Measurements from ENCODE around the gene MYH14. TPM values are rescaled to one million over a fixed set of nuclear protein-coding genes. Genes with fewer than 3 reads are reported as not detected.

Gene MYH14
- not detected in 2 replicates for total RNA-seq (2014; rRNA removed; shearing (Covaris generic))

DNA sequence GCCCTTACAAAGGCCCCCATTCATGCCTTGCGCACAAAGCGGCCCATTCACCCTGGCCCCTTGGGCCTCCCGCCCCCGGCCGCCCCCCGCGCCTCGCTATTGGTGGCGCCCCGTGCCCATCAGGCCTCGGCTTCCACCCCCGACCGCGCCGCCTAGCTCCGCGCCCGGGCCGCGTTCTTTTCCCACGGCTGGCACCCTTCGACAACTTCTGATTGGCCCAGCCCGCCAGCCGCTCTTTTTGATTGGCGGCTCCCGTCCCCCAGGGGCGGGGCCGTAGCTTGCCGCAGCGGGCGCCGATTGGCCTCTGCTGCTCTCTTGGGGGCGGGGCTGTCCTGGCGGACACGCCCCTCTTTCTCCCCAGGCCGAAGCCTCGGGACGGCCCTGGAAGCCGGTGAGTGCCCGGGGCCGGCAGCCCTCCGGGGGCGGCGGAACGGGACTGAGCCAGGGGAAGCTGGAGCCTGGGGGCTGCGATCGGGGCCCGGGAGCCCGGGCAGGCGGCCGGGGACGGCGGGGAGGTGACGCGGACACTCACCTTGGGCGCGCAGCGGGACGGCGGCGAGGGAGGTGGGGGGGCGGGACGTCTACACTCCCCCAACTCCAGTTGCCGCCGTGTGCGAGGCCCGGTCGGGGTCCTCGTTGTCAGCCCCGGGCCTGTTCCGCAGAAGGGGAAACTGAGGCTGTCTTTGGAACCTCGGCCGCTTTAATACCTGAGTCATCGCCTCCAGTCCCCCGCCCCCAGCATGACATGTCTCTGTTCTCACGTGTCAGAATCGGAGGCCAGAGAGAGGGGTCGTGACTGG lies at the start of gene MYH14:
TSS of gene MYH14 (plus strand) at position 342 of the 800 bp plus-strand sequence. CDS start 6,744 bp downstream, outside the sequence.
- no peak for DNase-seq (ENCODE audit: low read depth in 1 of 2, low spot score in 2 of 2)
- Histone ChIP-seq H3K27ac (no peak within 1 kb of the TSS), H3K36me3 (no peaks in the 10 kb centered on the region), H3K4me3 (no peak within 1 kb of the TSS), H3K27me3 (replicated peaks) (peaks cover 36% of the 10 kb centered on the region), H3K9me3 (replicated peaks) (no peaks in the 10 kb centered on the region), H3K4me1 (replicated peaks) (no peaks in the 10 kb centered on the region)

DNA sequence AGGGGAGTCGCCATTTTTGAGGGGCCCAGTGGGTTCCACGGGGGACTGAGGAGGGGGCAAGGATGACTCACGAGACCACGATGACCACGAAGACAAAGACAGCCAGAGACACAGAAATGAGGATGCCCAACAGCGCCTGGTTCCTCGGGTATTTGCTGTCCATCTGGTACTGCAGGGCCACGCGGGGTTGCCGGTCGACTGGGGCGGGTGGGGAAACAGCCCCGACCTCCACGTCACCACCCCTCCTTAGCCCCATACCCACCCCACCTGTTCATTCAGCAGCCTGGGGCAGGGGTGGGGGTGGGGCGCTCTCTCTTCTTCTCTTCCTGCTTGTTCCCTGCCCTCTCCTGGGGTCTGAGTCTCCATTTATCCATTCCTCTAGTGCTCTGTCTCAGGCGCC lies 48.9 kb upstream of the MYH14 start:
- Histone ChIP-seq H3K4me1 (replicated peaks) (no peaks in the 10 kb centered on the region), H3K4me3 (no peak overlapping the region), H3K27me3 (replicated peaks) (no peaks in the 10 kb centered on the region), H3K9me3 (replicated peaks) (peaks cover 5% of the 10 kb centered on the region), H3K27ac (no peak overlapping the region), H3K36me3 (no peaks in the 10 kb centered on the region)
- DNase-seq (ENCODE audit: low read depth in 1 of 2, low spot score in 2 of 2) = no peak

DNA sequence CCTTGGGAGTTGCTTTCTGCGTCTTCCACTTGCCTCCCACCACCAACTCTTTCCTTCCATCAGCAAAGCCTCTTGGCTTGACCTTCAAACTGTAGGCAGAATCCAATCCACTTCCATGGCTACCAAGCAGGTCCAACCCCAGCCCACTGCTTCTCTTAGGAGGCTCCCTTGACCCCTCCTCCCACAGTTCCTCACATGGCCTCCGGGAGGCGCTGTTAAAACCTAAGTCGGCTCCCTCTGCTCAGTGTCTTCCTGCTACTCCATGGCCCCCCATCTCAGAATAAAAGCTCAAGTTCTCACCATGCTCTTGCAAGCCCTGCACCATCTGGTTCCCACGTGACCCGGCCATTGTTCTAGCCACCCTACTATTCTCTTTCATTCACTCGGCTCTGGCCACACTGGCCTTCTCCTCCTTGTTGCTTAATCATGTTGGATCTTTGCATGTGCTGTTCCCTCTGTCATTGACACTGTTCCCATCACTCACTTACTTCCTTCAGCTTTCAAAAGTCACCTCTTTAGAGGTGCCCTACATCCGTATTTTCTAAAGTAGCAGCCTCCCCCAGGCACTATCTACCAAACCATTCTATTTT lies 47.8 kb upstream of the MYH14 start:
- H3K4me3 ChIP-seq = no peak overlapping the region
- DNase-seq (ENCODE audit: low read depth in 1 of 2, low spot score in 2 of 2) = no peak
- H3K4me1 ChIP-seq (replicated peaks) = no peaks in the 10 kb centered on the region
- no peaks in the 10 kb centered on the region for H3K27me3 ChIP-seq (replicated peaks)
- H3K9me3 ChIP-seq (replicated peaks) = peaks cover 2% of the 10 kb centered on the region; the same call in 1 of the 2 replicates
- H3K27ac ChIP-seq = no peak overlapping the region
- no peaks in the 10 kb centered on the region for H3K36me3 ChIP-seq

- Histone ChIP-seq H3K4me3 (no peak overlapping the region), H3K27ac (no peak overlapping the region), H3K27me3 (replicated peaks) (no peaks in the 10 kb centered on the region), H3K9me3 (replicated peaks) (peaks cover 2% of the 10 kb centered on the region; the same call in 1 of the 2 replicates), H3K36me3 (no peaks in the 10 kb centered on the region), H3K4me1 (replicated peaks) (no peaks in the 10 kb centered on the region)
- no peak for DNase-seq (ENCODE audit: low read depth in 1 of 2, low spot score in 2 of 2)
Measured at GRCh38 chr19:50158577-50158976, 44.8 kb upstream of the MYH14 start.

DNA sequence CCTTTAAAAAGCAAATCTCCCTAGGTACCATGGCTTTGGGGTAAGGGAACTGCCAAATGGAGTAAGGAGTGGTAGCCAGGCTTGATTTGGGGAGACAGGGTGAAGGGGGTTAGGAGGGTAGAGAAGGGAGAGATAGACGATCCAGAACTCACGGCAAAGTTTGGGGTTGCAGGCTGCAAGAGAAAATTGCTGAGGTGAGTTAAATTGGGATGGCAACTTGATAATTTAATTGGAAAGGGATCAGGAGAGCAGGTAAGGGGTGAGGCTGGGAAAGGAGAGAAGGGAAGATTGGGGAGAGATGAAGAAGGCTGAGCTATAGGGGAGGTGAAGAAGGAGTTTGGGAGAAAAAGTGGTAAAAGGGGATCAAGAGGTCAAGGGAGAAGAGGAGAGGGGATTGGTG lies 44.3 kb upstream of the MYH14 start:
- no peak for DNase-seq (ENCODE audit: low read depth in 1 of 2, low spot score in 2 of 2)
- Histone ChIP-seq H3K9me3 (replicated peaks) (peaks cover 2% of the 10 kb centered on the region; the same call in 1 of the 2 replicates), H3K27ac (no peak overlapping the region), H3K27me3 (replicated peaks) (no peaks in the 10 kb centered on the region), H3K4me3 (no peak overlapping the region), H3K4me1 (replicated peaks) (no peaks in the 10 kb centered on the region), H3K36me3 (no peaks in the 10 kb centered on the region)

- DNase-seq (ENCODE audit: low read depth in 1 of 2, low spot score in 2 of 2) = no peak
- no peak within 1 kb of the TSS for H3K27ac ChIP-seq
- H3K27me3 ChIP-seq (replicated peaks) = 0 out of 2 replicates have a peak, but pooled peaks cover 3% of the 10 kb centered on the region
- no peaks in the 10 kb centered on the region for H3K36me3 ChIP-seq
- no peaks in the 10 kb centered on the region; the same call in 1 of the 2 replicates for H3K9me3 ChIP-seq (replicated peaks)
- H3K4me3 ChIP-seq = no peak within 1 kb of the TSS
- H3K4me1 ChIP-seq (replicated peaks) = no peaks in the 10 kb centered on the region
Measured at GRCh38 chr19:50162988-50163387, 40.4 kb upstream of the MYH14 start, which contains the start of gene IZUMO2. IZUMO2 (minus strand) TSS chr19:50163281; CDS start chr19:50163194, 87 bp downstream.

GRCh38 chr19:50167314-50167721 lies 36.1 kb upstream of the MYH14 start:
- Histone ChIP-seq H3K4me1 (replicated peaks) (no peaks in the 10 kb centered on the region), H3K27ac (no peak overlapping the region), H3K9me3 (replicated peaks) (no peaks in the 10 kb centered on the region), H3K27me3 (replicated peaks) (0 out of 2 replicates have a peak, but pooled peaks cover 3% of the 10 kb centered on the region), H3K4me3 (no peak overlapping the region), H3K36me3 (no peaks in the 10 kb centered on the region)
- no peak for DNase-seq (ENCODE audit: low read depth in 1 of 2, low spot score in 2 of 2)

DNA sequence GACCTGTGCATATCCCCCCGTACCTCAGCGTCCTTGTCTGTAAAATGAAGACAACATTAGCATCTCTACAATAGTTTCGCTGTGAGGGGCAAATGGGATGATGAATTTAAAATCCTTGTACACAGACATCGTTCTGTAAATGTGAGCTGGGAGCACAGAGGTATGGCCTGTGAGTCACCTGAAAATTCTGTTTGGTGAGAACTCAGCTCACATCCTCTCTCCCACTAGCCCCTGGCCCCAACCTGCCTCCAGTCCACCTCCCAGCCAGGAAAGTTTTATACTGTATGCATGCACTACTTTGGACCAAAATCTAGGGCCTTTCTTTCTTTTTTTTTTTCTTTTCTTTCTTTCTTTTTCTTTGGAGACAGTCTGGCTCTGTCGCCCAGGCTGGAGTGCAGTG lies 31.7 kb upstream of the MYH14 start:
- Histone ChIP-seq H3K9me3 (replicated peaks) (no peaks in the 10 kb centered on the region), H3K4me1 (replicated peaks) (no peaks in the 10 kb centered on the region), H3K36me3 (no peaks in the 10 kb centered on the region)

DNA sequence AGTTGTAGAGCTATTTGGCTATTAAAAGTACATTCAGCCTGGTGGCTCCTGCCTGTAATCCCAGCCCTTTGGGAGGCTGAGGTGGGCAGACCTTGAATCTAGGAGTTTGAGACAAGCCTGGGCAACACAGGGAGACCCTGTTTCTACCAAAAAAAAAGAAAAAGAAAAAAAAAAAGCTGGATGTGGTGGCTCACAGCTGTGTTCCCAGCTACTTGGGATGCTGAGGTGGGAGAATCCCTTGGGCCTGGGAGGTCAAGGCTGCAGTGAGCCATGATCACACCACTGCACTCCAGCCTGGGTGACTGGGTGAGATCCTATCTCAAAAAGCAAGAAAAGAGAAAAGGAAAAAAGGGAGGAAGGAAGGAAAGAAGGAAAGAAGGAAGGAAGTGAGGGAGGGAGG lies 30.7 kb upstream of the MYH14 start:
- H3K9me3 ChIP-seq (replicated peaks) = no peaks in the 10 kb centered on the region

More for the DNA sequence above, 31.7 kb upstream of the MYH14 start:
- Histone ChIP-seq H3K27me3 (replicated peaks) (no peaks in the 10 kb centered on the region), H3K27ac (no peak overlapping the region), H3K4me3 (no peak overlapping the region)
- no peak for DNase-seq (ENCODE audit: low read depth in 1 of 2, low spot score in 2 of 2)

DNA sequence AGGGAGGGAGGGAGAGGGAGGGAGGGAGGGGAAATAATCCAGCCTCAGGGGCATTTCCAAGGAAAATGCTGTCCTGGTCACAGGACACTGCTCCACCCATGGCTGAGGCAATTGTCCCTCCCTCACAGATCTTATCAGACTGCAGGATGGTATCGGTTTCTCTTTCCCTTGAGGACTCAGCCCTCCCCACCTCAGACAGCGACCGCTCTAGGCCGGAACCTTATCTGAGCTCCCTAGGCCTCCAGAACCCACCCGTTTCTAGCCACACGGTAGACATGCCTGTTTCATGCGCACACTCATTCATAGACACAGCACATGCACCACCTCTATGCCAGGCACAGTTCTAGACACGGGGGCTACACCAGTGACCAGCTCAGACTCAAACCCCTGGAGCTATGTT lies 30.3 kb upstream of the MYH14 start:
- no peak overlapping the region for H3K4me3 ChIP-seq
- H3K4me1 ChIP-seq (replicated peaks) = no peaks in the 10 kb centered on the region
- no peaks in the 10 kb centered on the region for H3K27me3 ChIP-seq (replicated peaks)
- no peaks in the 10 kb centered on the region for H3K36me3 ChIP-seq
- no peak for DNase-seq (ENCODE audit: low read depth in 1 of 2, low spot score in 2 of 2)
- H3K27ac ChIP-seq = no peak overlapping the region
- H3K9me3 ChIP-seq (replicated peaks) = no peaks in the 10 kb centered on the region

More for the DNA sequence above, 30.7 kb upstream of the MYH14 start:
- Histone ChIP-seq H3K4me1 (replicated peaks) (no peaks in the 10 kb centered on the region), H3K27me3 (replicated peaks) (no peaks in the 10 kb centered on the region), H3K36me3 (no peaks in the 10 kb centered on the region), H3K4me3 (no peak overlapping the region), H3K27ac (no peak overlapping the region)
- no peak for DNase-seq (ENCODE audit: low read depth in 1 of 2, low spot score in 2 of 2)

GRCh38 chr19:50174100-50174793 lies 29.2 kb upstream of the MYH14 start:
- no peaks in the 10 kb centered on the region for H3K27me3 ChIP-seq (replicated peaks)
- no peaks in the 10 kb centered on the region for H3K9me3 ChIP-seq (replicated peaks)
- no peak overlapping the region for H3K4me3 ChIP-seq
- no peaks in the 10 kb centered on the region for H3K4me1 ChIP-seq (replicated peaks)
- DNase-seq (ENCODE audit: low read depth in 1 of 2, low spot score in 2 of 2) = no peak
- no peaks in the 10 kb centered on the region for H3K36me3 ChIP-seq
- H3K27ac ChIP-seq = no peak overlapping the region

GRCh38 chr19:50175924-50176323 lies 27.5 kb upstream of the MYH14 start:
- H3K36me3 ChIP-seq = no peaks in the 10 kb centered on the region
- no peak overlapping the region for H3K27ac ChIP-seq
- no peak overlapping the region for H3K4me3 ChIP-seq
- H3K4me1 ChIP-seq (replicated peaks) = no peaks in the 10 kb centered on the region
- H3K9me3 ChIP-seq (replicated peaks) = no peaks in the 10 kb centered on the region
- no peaks in the 10 kb centered on the region for H3K27me3 ChIP-seq (replicated peaks)
- DNase-seq (ENCODE audit: low read depth in 1 of 2, low spot score in 2 of 2) = no peak

DNA sequence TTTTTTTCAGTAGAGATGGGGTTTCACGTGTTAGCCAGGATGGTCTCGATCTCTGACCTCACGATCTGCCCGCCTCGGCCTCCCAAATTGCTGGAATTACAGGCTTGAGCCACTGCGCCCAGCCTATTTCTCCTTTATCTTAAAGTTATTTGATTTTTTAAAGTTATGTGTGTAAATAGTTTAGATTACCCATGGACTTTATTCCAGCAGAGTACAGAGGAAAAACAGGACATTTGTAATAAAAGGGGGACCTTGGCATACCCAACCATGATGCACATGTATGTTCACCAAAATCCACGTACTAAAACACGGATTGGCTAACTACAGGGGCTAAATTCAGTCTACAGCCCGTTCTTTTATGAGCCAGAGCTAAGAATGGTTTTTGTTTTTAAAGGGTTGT lies 26.6 kb upstream of the MYH14 start:
- H3K36me3 ChIP-seq = no peaks in the 10 kb centered on the region
- H3K4me3 ChIP-seq = no peak overlapping the region
- no peaks in the 10 kb centered on the region for H3K4me1 ChIP-seq (replicated peaks)

GRCh38 chr19:50178320-50178719 lies 25.1 kb upstream of the MYH14 start:
- Histone ChIP-seq H3K9me3 (replicated peaks) (no peaks in the 10 kb centered on the region), H3K36me3 (no peaks in the 10 kb centered on the region), H3K4me1 (replicated peaks) (no peaks in the 10 kb centered on the region), H3K4me3 (no peak overlapping the region), H3K27me3 (replicated peaks) (no peaks in the 10 kb centered on the region), H3K27ac (no peak overlapping the region)
- DNase-seq (ENCODE audit: low read depth in 1 of 2, low spot score in 2 of 2) = no peak

More for the DNA sequence above, 26.6 kb upstream of the MYH14 start:
- Histone ChIP-seq H3K27me3 (replicated peaks) (no peaks in the 10 kb centered on the region), H3K27ac (no peak overlapping the region), H3K9me3 (replicated peaks) (no peaks in the 10 kb centered on the region)
- DNase-seq (ENCODE audit: low read depth in 1 of 2, low spot score in 2 of 2) = no peak

Measured in SJSA1 (cell line).